Duodenal mucosa (tissue), 2 donors: ENCODE measurements around the gene CIZ1.
"Not testable (repeated sequence)": the region's sequence is repeated elsewhere in the genome, so short reads cannot be mapped to it uniquely, and the experiment has no call there.

Source experiments
- H3K27ac ChIP-seq: one replicate; pipeline ENCODE4 v1.7.0; 2013; ENCODE audit warnings: low read depth, low read length
- H3K27me3 ChIP-seq, 2 donors: one replicate each; pipeline ENCODE4 v1.7.0; 2013; ENCODE audit warnings: low read length in 2 of 2, control low read depth in 1 of 2; ENCODE audit not compliant: insufficient read depth in 2 of 2, control insufficient read depth in 1 of 2
- H3K36me3 ChIP-seq, 2 donors: one replicate each; pipeline ENCODE4 v1.7.0; 2013; ENCODE audit warnings: low read length in 2 of 2, control low read depth in 1 of 2; ENCODE audit not compliant: insufficient read depth in 2 of 2, control insufficient read depth in 1 of 2
- H3K4me1 ChIP-seq, 2 donors: one replicate each; pipeline ENCODE4 v1.7.0; 2013; ENCODE audit warnings: low read length in 2 of 2, control low read depth in 1 of 2; ENCODE audit not compliant: insufficient read depth in 2 of 2, control insufficient read depth in 1 of 2
- H3K4me3 ChIP-seq, 2 donors: one replicate each; pipeline ENCODE4 v1.7.0; 2013; ENCODE audit warnings: low read length in 2 of 2, low read depth in 1 of 2
- H3K9ac ChIP-seq, 2 donors: one replicate each; pipeline ENCODE4 v1.7.0; 2013; ENCODE audit warnings: low read length in 2 of 2, low read depth in 1 of 2
- H3K9me3 ChIP-seq, 2 donors: one replicate each; pipeline ENCODE4 v1.7.0; 2013; ENCODE audit warnings: low read length in 2 of 2, control low read depth in 1 of 2; ENCODE audit not compliant: control insufficient read depth in 1 of 2

The CIZ1 gene

DNA sequence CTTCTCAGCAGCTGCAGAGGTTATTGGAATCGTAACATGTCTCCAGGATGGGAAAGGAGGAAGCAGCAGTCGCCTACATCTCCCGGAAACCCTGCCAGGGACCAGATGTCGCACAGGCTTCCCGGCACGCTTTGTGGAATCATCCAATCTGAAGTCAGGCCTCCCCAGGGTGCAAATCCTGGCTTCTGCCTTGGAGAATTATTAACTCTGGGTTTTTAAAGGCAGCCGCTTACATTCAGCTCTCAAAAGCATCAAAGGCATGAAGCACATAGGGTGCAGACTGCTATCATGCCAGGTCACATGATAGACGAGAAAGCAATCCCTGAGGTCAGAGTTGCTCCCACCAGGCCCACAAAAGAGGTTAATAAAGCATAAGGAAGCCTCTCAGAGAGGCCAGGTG, 59.2 kb downstream of the CIZ1 start:
- H3K27ac ChIP-seq, H3K36me3 ChIP-seq, H3K4me1 ChIP-seq, H3K4me3 ChIP-seq, H3K9ac ChIP-seq, H3K27me3 ChIP-seq, H3K9me3 ChIP-seq: not testable (repeated sequence)

DNA sequence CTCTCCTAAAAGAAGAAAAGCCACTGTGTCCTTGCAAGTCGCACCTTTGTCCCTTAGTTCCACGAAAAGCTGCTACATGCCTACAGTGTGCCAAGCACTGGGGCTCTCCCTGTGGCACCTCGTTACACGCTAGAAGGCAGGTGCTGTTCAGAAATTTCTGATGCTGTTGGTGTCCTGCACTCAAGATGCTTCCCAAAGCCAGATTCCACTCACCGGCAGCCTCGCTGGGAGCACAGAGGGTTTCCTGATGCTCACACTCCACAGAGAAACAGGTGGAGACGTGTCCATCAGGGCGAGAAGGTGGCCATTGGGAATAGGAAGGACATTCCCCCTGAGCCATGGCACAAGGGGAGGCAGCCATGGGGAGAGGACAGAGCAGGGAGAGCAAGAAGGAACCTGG, 60.0 kb downstream of the CIZ1 start:
- not testable (repeated sequence) for H3K27me3 ChIP-seq, H3K9ac ChIP-seq, H3K4me3 ChIP-seq, H3K36me3 ChIP-seq, H3K9me3 ChIP-seq, H3K27ac ChIP-seq
- peaks cover 7 to 12% of the 10 kb centered on the region in 2 donors for H3K4me1 ChIP-seq

DNA sequence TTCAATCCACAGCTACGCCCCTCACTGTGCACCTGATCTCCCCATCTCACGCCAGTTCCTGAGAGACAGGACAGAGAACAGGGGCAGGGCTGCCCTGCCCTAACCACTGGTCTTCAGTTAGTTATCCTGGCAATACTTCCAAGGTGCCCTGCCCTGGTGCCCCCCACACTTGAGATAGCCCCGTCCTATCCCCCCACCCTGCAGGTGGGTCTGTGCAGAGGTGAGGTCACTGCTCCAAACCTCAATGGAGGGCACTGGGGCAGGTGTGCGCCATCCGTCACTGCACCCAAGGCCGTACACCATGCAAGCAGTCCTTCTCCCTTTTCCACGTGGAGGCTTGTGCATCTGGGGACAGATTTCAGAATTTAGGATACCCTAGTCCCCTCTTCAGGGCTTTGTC, 60.7 kb downstream of the CIZ1 start:
- H3K9ac ChIP-seq, H3K9me3 ChIP-seq, H3K36me3 ChIP-seq, H3K4me3 ChIP-seq, H3K27me3 ChIP-seq, H3K27ac ChIP-seq: not testable (repeated sequence)
- peaks cover 13 to 19% of the 10 kb centered on the region in 2 donors for H3K4me1 ChIP-seq

DNA sequence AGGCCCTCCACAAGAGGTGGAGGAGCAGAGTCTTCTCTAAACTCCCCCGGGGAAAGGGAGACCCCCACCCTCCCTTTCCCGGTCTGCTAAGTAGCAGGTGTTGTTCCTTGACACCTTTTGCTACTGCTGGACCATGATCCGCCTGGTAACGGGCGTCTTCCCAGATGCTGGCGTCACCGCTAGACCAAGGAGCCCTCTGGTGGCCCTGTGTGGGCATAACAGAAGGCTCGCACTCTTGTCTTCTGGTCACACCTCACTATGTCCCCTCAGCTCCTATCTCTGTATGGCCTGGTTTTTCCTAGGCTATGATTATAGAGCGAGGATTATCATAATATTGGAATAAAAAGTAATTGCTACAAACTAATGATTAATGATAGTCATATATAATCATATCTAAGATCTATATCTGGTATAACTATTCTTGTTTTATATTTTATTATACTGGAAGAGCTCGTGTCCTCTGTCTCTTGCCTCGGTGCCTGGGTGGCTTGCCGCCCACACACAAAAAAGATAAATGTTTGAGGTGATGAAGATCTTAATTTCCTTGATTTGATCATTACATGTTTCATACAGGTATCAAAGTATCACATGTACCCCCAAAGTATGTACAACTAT, 61.3 kb downstream of the CIZ1 start:
- not testable (repeated sequence) for H3K27me3 ChIP-seq, H3K36me3 ChIP-seq, H3K9me3 ChIP-seq, H3K27ac ChIP-seq, H3K4me3 ChIP-seq, H3K9ac ChIP-seq
- H3K4me1 ChIP-seq = peaks cover 18 to 24% of the 10 kb centered on the region in 2 donors

DNA sequence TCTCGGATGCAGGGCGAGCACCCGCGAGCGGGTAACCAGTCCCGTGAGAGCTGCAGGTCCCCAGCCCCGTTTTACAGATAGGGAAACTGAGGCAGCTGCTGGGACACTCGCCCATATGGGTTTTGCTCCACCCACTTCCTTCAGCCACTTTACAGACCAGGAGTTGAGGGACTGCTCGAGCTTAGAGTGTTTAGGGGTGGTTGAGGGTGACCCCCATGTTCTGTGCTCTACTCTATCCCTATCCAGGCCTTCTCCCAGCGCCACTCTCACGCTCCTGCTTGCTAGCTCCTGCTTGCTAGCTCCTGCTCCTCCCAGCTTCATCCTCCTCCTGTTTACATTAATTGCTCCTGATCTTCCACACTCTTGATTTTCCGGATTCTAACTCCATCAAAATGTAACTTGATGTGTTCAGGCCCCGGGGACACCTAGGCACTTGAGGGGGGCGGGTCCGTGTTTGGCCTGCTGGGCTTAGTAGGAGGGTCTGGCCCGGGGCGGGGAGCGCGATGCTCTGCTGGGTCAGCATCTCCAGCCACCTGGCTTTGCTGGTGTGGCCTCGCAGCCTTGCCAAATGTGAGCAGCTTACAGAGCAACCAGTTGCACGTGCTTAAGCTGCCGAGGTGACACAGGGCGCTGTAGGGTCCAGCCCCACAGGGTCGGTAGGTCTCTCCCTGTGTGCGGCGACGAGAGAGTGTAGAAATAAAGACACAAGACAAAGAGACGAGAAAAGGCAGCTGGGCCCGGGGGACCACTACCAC, 62.4 kb downstream of the CIZ1 start:
- H3K4me1 ChIP-seq = peaks cover 23 to 25% of the 10 kb centered on the region in 2 donors
- peak overlapping the region; percentile 90 to 95 for H3K9ac ChIP-seq
- peaks cover 5 to 8% of the 10 kb centered on the region in 2 donors for H3K36me3 ChIP-seq
- H3K4me3 ChIP-seq = peak overlapping the region; percentile 94 to 95
- H3K27me3 ChIP-seq = no peaks in the 10 kb centered on the region
- H3K27ac ChIP-seq = no peak overlapping the region
- H3K9me3 ChIP-seq = no peaks in the 10 kb centered on the region

DNA sequence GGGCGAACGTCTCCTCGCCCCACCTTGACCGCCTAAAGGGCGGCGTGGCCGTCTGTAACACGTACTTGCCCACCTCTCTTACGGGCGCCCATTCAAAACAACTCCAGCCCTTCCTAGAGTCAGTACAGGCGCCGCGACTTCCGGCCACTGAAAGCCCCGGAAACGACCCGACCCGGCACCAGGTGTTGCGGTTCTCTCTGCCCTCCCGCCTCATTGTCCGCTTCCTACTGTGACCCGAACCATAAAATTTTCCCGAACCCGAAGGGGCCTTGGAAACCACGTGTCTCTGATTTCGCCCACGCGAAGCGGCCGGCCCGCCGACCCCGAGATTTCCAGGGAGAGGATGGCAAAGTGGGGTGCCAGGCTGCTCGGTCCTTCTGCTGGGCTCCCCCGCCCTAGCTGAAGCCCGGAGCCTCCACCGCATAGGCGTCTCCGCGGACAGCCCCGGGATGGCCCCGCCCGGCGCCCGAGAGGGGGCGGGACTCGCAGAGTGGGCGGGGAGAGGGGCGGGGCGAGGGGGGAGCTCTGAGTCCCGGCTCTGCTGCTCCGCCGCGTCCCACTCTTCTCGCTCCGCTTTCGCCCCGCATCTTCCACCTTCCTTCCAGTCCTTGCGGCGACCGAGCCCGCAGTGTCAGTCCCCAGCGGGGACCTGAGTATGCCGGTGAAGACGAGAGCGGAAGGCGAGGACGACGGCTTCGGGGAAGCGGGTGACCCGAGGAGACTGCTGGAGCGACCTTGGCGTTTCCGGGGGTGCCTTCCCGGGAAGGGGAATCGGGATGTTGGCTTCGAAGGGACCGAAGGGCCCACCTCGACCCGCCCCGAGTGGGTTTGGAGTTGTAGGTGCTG, 63.2 kb downstream of the CIZ1 start:
- peak overlapping the region; percentile 90 to 95 for H3K9ac ChIP-seq
- peak overlapping the region; percentile 99 for H3K27ac ChIP-seq
- peaks cover 23 to 25% of the 10 kb centered on the region in 2 donors for H3K4me1 ChIP-seq
- no peaks in the 10 kb centered on the region for H3K9me3 ChIP-seq
- H3K27me3 ChIP-seq = no peaks in the 10 kb centered on the region
- H3K36me3 ChIP-seq = peaks cover 5 to 15% of the 10 kb centered on the region in 2 donors
- peak overlapping the region; percentile 94 to 95 for H3K4me3 ChIP-seq

DNA sequence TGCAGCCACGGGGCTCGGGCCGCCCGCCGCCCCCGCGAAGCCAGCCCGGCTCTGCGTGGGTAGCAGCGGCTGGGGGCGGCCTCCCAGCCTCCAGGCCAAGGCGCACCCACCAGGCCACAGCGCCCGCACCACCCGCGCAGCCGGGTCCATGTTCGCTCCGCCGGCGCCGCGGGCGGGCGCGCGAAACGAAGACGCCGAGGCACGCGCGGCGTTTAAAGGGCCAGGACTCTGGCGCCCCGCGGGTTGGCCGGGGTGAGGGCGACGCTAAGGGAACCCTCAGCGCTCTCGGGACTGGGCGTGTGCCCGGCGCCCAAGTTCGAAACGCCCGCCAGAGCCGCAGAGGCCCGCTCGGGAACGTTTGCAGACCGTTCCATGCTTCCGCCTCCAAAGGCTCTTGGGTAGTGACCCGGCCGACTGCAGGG, 63.8 kb downstream of the CIZ1 start, which contains the start of gene PTGES2:
Gene PTGES2, minus strand, starts transcription at position 162 of the 422 bp plus-strand sequence. Its CDS starts 12 bp downstream, at position 150.
- H3K4me3 ChIP-seq = peak within 1 kb of the TSS; percentile 94 to 95
- H3K9me3 ChIP-seq = no peaks in the 10 kb centered on the region
- peak within 1 kb of the TSS; percentile 90 to 95 for H3K9ac ChIP-seq
- H3K4me1 ChIP-seq = peaks cover 23 to 25% of the 10 kb centered on the region in 2 donors
- H3K36me3 ChIP-seq = peaks cover 9 to 20% of the 10 kb centered on the region in 2 donors
- peak within 1 kb of the TSS; percentile 99 for H3K27ac ChIP-seq
- no peaks in the 10 kb centered on the region for H3K27me3 ChIP-seq

DNA sequence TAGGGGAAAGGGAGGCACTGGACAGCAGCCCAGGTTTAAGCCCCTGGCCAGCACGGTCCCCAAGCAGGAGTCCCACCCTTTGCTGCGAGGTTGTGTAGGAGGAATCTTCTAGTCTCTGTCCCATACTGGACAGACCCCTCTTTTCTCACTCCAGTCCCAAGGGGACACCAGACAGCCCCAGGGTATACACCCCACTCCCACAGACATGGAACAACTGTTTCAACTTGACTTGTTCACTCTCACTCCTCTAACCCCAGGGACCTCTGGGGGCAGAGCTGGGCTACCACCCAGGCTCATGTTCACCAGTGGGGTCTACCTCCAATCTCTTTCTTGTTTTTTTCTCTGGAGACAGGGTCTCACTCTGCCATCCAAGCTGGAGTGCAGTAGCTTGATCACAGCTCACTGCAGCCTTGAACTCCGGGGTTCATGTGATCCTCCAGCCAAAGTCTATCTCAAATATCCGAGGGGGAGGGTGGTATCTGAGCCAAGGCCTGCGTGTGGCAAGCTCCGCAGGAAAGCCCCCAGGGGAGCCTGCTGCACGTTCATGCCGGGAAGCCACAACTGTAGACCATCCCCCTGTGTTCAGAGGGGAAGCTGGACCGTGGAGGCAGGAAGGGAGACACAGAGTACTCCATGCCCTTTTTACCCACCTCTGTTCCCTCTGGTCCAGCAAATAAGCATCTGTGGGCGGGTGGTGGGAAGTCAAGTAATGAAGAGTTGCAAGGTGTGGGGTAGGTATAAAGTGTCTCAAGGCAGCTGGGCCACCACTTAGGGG, 65.6 kb downstream of the CIZ1 start:
- peaks cover 14 to 33% of the 10 kb centered on the region in 2 donors for H3K36me3 ChIP-seq
- peak overlapping the region; percentile 9 to 36 for H3K9ac ChIP-seq
- H3K4me3 ChIP-seq = peak overlapping the region; percentile 28 to 37
- H3K27ac ChIP-seq = no peak overlapping the region
- peaks cover 23 to 25% of the 10 kb centered on the region in 2 donors for H3K4me1 ChIP-seq
- H3K9me3 ChIP-seq = no peaks in the 10 kb centered on the region
- no peaks in the 10 kb centered on the region for H3K27me3 ChIP-seq

DNA sequence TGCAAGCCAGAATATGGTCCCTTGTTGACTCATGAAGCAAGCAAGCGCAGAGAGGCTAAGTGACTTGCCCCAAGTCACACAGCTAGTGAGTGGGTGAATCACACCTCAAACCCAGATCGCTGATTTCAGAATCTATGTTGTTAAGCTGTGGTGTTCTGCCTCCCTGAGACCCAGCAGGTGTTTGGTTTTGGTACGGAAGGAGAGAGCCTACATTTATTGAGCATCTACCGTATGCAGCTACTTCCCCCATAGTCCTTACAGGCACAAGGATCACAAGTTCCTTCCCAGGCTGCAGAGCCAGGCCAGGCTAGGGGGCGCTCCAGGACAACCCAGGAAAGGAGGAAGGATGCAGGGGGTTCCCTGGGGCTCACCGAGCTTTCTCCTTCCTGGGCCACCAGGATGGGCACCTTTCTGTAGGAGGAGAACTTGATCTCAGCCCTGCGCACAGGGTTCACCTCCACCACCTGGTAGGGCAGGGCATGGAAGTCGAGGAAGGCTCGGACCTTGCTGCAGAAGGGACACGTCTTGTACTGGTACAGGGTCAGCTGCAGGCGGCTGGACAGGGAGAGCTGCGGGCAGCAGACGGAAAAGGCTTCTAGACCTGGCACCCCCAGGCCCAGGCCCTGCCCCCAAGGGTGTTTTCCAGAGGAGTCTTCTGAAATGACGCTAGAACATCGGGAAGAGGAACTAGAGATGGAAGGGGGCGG, 66.3 kb downstream of the CIZ1 start:
- H3K9ac ChIP-seq = no peak overlapping the region
- H3K27me3 ChIP-seq = no peaks in the 10 kb centered on the region
- H3K27ac ChIP-seq = no peak overlapping the region
- H3K9me3 ChIP-seq = no peaks in the 10 kb centered on the region
- peaks cover 23 to 25% of the 10 kb centered on the region in 2 donors for H3K4me1 ChIP-seq
- no peak overlapping the region for H3K4me3 ChIP-seq
- H3K36me3 ChIP-seq = peaks cover 17 to 40% of the 10 kb centered on the region in 2 donors
